GM23338 (cell line): ENCODE data around the gene SP9. TPM values are rescaled to one million over a fixed set of nuclear protein-coding genes. Genes with fewer than 3 reads are reported as not detected.

Source experiments
- ATAC-seq: fragments of 200-7000 bp; cut with Tn5 transposase; 3 replicates; pipeline ENCODE4 v1.9.1; 2020
- DNase-seq: peaks from one replicate; pipeline ENCODE4 v3.0.0-alpha.2; 2015; ENCODE audit warnings: low spot score
- H2AFZ ChIP-seq: fragments of 200-600 bp; sonication (generic); 2 replicates; pipeline ENCODE4 v1.8.0; 2016; ENCODE audit warnings: antibody characterized with exemption, mild to moderate bottlenecking, moderate library complexity
- H3F3A ChIP-seq: fragments of 200-600 bp; sonication (generic); replicated peaks from 2 replicates; pipeline ENCODE4 v1.8.0; 2017; ENCODE audit warnings: antibody characterized with exemption, mixed run types, low read depth
- H3K27ac ChIP-seq: fragments of 200-600 bp; sonication (generic); 2 replicates; pipeline ENCODE4 v1.6.1; 2016; ENCODE audit warnings: low read depth
- H3K27me3 ChIP-seq: fragments of 200-600 bp; sonication (generic); 2 replicates; pipeline ENCODE4 v1.8.0; 2016; ENCODE audit warnings: mild to moderate bottlenecking, mixed run types, moderate library complexity; ENCODE audit not compliant: insufficient read depth
- H3K36me3 ChIP-seq: fragments of 200-600 bp; sonication (generic); 2 replicates; pipeline ENCODE4 v1.8.0; 2016; ENCODE audit warnings: mild to moderate bottlenecking; ENCODE audit not compliant: insufficient read depth
- H3K4me1 ChIP-seq: fragments of 200-600 bp; sonication (generic); 2 replicates; pipeline ENCODE4 v1.8.0; 2016; ENCODE audit warnings: mild to moderate bottlenecking, moderate library complexity; ENCODE audit not compliant: insufficient read depth
- H3K4me2 ChIP-seq: fragments of 200-600 bp; sonication (generic); 2 replicates; pipeline ENCODE4 v1.7.1; 2017; ENCODE audit warnings: mixed run types
- H3K4me3 ChIP-seq: fragments of 200-600 bp; sonication (generic); 2 replicates; pipeline ENCODE4 v1.6.1; 2016; ENCODE audit warnings: mixed run types
- H3K79me2 ChIP-seq: fragments of 200-600 bp; sonication (generic); replicated peaks from 2 replicates; pipeline ENCODE4 v1.8.0; 2017; ENCODE audit warnings: mild to moderate bottlenecking; ENCODE audit not compliant: insufficient read depth
- H3K9me2 ChIP-seq: fragments of 200-600 bp; sonication (generic); 2 replicates; pipeline ENCODE4 v1.8.0; 2017; ENCODE audit not compliant: insufficient read depth
- H4K20me1 ChIP-seq: fragments of 200-600 bp; sonication (generic); replicated peaks from 2 replicates; pipeline ENCODE4 v1.8.0; 2017; ENCODE audit warnings: mild to moderate bottlenecking; ENCODE audit not compliant: insufficient read depth
- H3K27ac Mint-ChIP-seq: 2 replicates; pipeline ENCODE4 v1.8.0; 2020; ENCODE audit warnings: inconsistent platforms, mild to moderate bottlenecking, moderate library complexity, mixed read lengths
- H3K27me3 Mint-ChIP-seq: 3 replicates; pipeline ENCODE4 v1.8.0; 2022; ENCODE audit warnings: low read depth, mild to moderate bottlenecking, moderate library complexity, mixed read lengths, inconsistent platforms; ENCODE audit not compliant: insufficient read depth, poor library complexity
- H3K36me3 Mint-ChIP-seq: 3 replicates; pipeline ENCODE4 v1.8.0; 2021; ENCODE audit warnings: low read depth, mild to moderate bottlenecking, inconsistent platforms, moderate library complexity, mixed read lengths
- H3K4me1 Mint-ChIP-seq: 3 replicates; pipeline ENCODE4 v1.8.0; 2020; ENCODE audit warnings: mild to moderate bottlenecking, inconsistent platforms, mixed read lengths
- H3K4me3 Mint-ChIP-seq: 3 replicates; pipeline ENCODE4 v1.8.0; 2021; ENCODE audit warnings: moderate library complexity, mild to moderate bottlenecking, inconsistent platforms, mixed read lengths
- H3K9me3 Mint-ChIP-seq: 3 replicates; pipeline ENCODE4 v1.8.0; 2020; ENCODE audit warnings: moderate library complexity, mild to moderate bottlenecking, inconsistent platforms, mixed read lengths
- CREB1 ChIP-seq: fragments of 250-450 bp; sonication (Bioruptor Pico); IDR thresholded peaks from 2 replicates; pipeline ENCODE4 v1.5.0; 2020; ENCODE audit warnings: low read depth, mild to moderate bottlenecking, moderate library complexity
- CTCF ChIP-seq, 2 experiments: fragments of 200-600 bp in 1 of 2; sonication (generic) in 1 of 2; conservative IDR thresholded peaks; 2 replicates each; pipeline versions ENCODE4 v1.5.1 to v1.6.1; 2016 to 2017; ENCODE audit warnings: antibody characterized with exemption in 2 of 2, low read depth in 2 of 2, mild to moderate bottlenecking in 2 of 2, moderate library complexity in 1 of 2
- ETS1 ChIP-seq: IDR thresholded peaks from 2 replicates; pipeline ENCODE4 v1.6.1; 2016; ENCODE audit warnings: antibody characterized with exemption
- EZH2 ChIP-seq: fragments of 200-600 bp; sonication (generic); IDR thresholded peaks from one replicate; pipeline ENCODE4 v1.8.0; 2017; ENCODE audit warnings: antibody characterized with exemption, mild to moderate bottlenecking, low read depth; ENCODE audit not compliant: unreplicated experiment
- EZH2phosphoT487 ChIP-seq: fragments of 200-600 bp; sonication (generic); IDR thresholded peaks from one replicate; pipeline ENCODE4 v1.8.1; 2018; ENCODE audit warnings: antibody characterized with exemption; ENCODE audit not compliant: unreplicated experiment
- JUNB ChIP-seq: IDR thresholded peaks from one replicate; pipeline ENCODE4 v1.6.1; 2016; ENCODE audit warnings: antibody characterized with exemption; ENCODE audit not compliant: unreplicated experiment
- NANOG ChIP-seq: IDR thresholded peaks from 2 replicates; pipeline ENCODE4 v1.6.1; 2016; ENCODE audit warnings: antibody characterized with exemption, borderline replicate concordance
- ZNF114 ChIP-seq: fragments of 250-450 bp; sonication (Bioruptor Pico); IDR thresholded peaks from 2 replicates; pipeline ENCODE4 v1.5.0; 2020; ENCODE audit warnings: mild to moderate bottlenecking, moderate library complexity
- ZNF331 ChIP-seq: fragments of 250-450 bp; sonication (Bioruptor Pico); IDR thresholded peaks from 2 replicates; pipeline ENCODE4 v1.5.0; 2020; ENCODE audit warnings: low read depth, mild to moderate bottlenecking, moderate library complexity
- ZNF462 ChIP-seq: fragments of 250-450 bp; sonication (Bioruptor Pico); IDR thresholded peaks from 2 replicates; pipeline ENCODE4 v1.5.0; 2020; ENCODE audit warnings: mild to moderate bottlenecking, moderate library complexity
- polyA plus RNA-seq: library from polyadenylated mRNA; unstranded; fragments of >200 nt; fragmentation: Nextera tagmentation; extraction: Ambion mirVana; gene quantifications from 2 replicates; pipeline ENCODE4 v1.2.1, GENCODE V29; 2016
- total RNA-seq: library from RNA; depleted of rRNA; stranded (reverse); fragments of >200 nt; shearing (Covaris generic); gene quantifications from 2 replicates; pipeline ENCODE4 v1.2.3, GENCODE V29; 2014

Gene SP9
- total and polyA plus RNA-seq, 2 experiments from 2014 or later, result 0.49 TPM; not detected in 1

GRCh38 chr2:174327841-174328113 is 7.0 kb upstream of the SP9 start (continued):
- TF ChIP-seq ZNF331 (CRISPR knock-in tag) (no peak), ETS1 (no peak), JUNB (no peak), EZH2phosphoT487 (no peak), ZNF114 (CRISPR knock-in tag) (no peak), CTCF (conservative IDR thresholded peaks at IDR 0.05; ENCODE audit: low read depth in 2 of 2) (no peak), CREB1 (CRISPR knock-in tag) (no peak), NANOG (no peak)

GRCh38 chr2:174328114-174328960 is 6.4 kb upstream of the SP9 start:
- H3K79me2 ChIP-seq, result no peaks in the 10 kb centered on the region
- DNase-seq (peak; percentile 74), ATAC-seq (peak; percentile 3; the same call in 2 of the 3 replicates)
- H3K27me3 ChIP-seq, result peaks cover 93% of the 10 kb centered on the region
- Mint-ChIP-seq H3K27me3 (peaks cover 92% of the 10 kb centered on the region), H3K4me1 (peaks cover 58% of the 10 kb centered on the region), H3K27ac (no peak overlapping the region), H3K36me3 (no peaks in the 10 kb centered on the region; the same call in 2 of the 3 replicates), H3K4me3 (peak overlapping the region; percentile 93), H3K9me3 (no peaks in the 10 kb centered on the region; the same call in 2 of the 3 replicates)
- H4K20me1 ChIP-seq, result peaks cover 21% of the 10 kb centered on the region
- peak overlapping the region; percentile 90 for H2AFZ ChIP-seq
- peaks cover 64% of the 10 kb centered on the region for H3K4me1 ChIP-seq
- peak overlapping the region; percentile 78 for H3K4me2 ChIP-seq
- no peaks in the 10 kb centered on the region for H3K36me3 ChIP-seq
- H3F3A ChIP-seq, result peaks cover 50% of the 10 kb centered on the region
- peak overlapping the region; percentile 61 for H3K4me3 ChIP-seq
- H3K27ac ChIP-seq, result no peak overlapping the region
- TF ChIP-seq EZH2 (peak; percentile 93), EZH2phosphoT487 (peak; percentile 52), ZNF462 (CRISPR knock-in tag) (no peak)
- no peaks in the 10 kb centered on the region for H3K9me2 ChIP-seq
